ENCODE data around the gene MCRIP1. TPM values are rescaled to one million over a fixed set of nuclear protein-coding genes. Genes with fewer than 3 reads are reported as not detected.

The MCRIP1 gene
- total and polyA plus RNA-seq, 2 of the 4 experiments (the other 2 are of a cell fraction), result 56.5 to 164 TPM

GRCh38 chr17:81858170-81858966, 25.3 kb upstream of the MCRIP1 start:
- intact Hi-C loops (cut with micrococcal nuclease) (no loop called here), in situ Hi-C loops (cut with MboI; ENCODE audit: low sequenced_read_pairs) (no loop called here), dilution Hi-C loops (cut with HindIII; ENCODE audit: low sequenced_read_pairs, unreplicated experiment) (no loop called here)
- Histone ChIP-seq H3K9me1 (ENCODE audit: insufficient read depth, low read length) (peaks cover 20% of the 10 kb centered on the region), H3K18ac (ENCODE audit: low read depth, low read length) (no peak overlapping the region), H2BK5ac (ENCODE audit: low read depth, low read length, poor library complexity, severe bottlenecking) (no peak overlapping the region), H3K4ac (ENCODE audit: low read depth, low read length) (no peak overlapping the region), H2BK20ac (ENCODE audit: low read depth, low read length) (no peak overlapping the region), H3K4me3 (ENCODE audit: insufficient read depth, low read depth, low read length) (peak overlapping the region; percentile 82; the same call in 1 of the 2 replicates), H2BK15ac (ENCODE audit: low read depth, low read length) (no peak overlapping the region), H3K9me3 (ENCODE audit: control insufficient read depth, insufficient read depth, low read length) (no peaks in the 10 kb centered on the region), H2AK5ac (ENCODE audit: low read depth, low read length) (0 out of 2 replicates have a peak overlapping the region, but pooled peaks have one; percentile 86), H3K9ac (ENCODE audit: low read depth, low read length) (no peak overlapping the region; the same call in 1 of the 2 replicates), H2BK120ac (ENCODE audit: low read depth, low read length) (no peak overlapping the region), H3K36me3 (ENCODE audit: control insufficient read depth, insufficient read depth, low read length) (peaks cover 46% of the 10 kb centered on the region), H3K4me2 (ENCODE audit: low read depth, low read length) (peak overlapping the region; percentile 98; the same call in 1 of the 2 replicates), H4K20me1 (ENCODE audit: insufficient read depth, low read length) (peaks cover 53% of the 10 kb centered on the region), H3K27ac (ENCODE audit: insufficient read depth, low read length) (no peak overlapping the region), H3K14ac (replicated peaks; ENCODE audit: low read depth, low read length) (no peak overlapping the region), H2AFZ (replicated peaks; ENCODE audit: low read length, poor library complexity) (peak overlapping the region; percentile 43), H3K27me3 (ENCODE audit: control insufficient read depth, insufficient read depth, low read length) (no peaks in the 10 kb centered on the region), H3K56ac (ENCODE audit: extremely low read depth, insufficient read depth, low read length) (no peak overlapping the region), H3K4me1 (ENCODE audit: control insufficient read depth, insufficient read depth, low read length) (peaks cover 18% of the 10 kb centered on the region), H3K79me1 (ENCODE audit: low read depth in 1 of 2, low read length in 2 of 2) (peaks cover 17 to 68% of the 10 kb centered on the region in 2 experiments), H3K23ac (ENCODE audit: low read depth, low read length) (peak overlapping the region; percentile 94), H4K8ac (ENCODE audit: low read depth in 2 of 2, low read length in 2 of 2) (no peak overlapping the region), H4K91ac (ENCODE audit: insufficient read depth, low read depth, low read length) (no peak overlapping the region), H4K5ac (ENCODE audit: low read depth, low read length) (no peak overlapping the region), H2AK9ac (replicated peaks; ENCODE audit: low read depth, low read length, poor library complexity) (peak overlapping the region; percentile 67)
- POLR2A ChIA-PET (ENCODE audit: unreplicated experiment), result interaction anchor here (0.5 kb wide), 1 partner anchor 34 kb away, joined by 3 read pairs; no protein-coding TSS in a partner anchor
- DNase-seq (no peak), ATAC-seq (ENCODE audit: low read depth) (no peak)
- CTCF ChIA-PET, result no interaction called here
- 94% methylated on average over 24 of the region's 30 CpGs; no CpG with 5 or more reads in 1 of the 2 experiments for WGBS, 2 experiments (ENCODE audit: extremely low coverage in 2 of 2, insufficient read length in 1 of 2)
- no peak for TF ChIP-seq CTCF (conservative IDR thresholded peaks at IDR 0.05; ENCODE audit: low read depth, low read length)
- TF ChIP-seq RAD21 (IDR thresholded peaks at IDR 0.05; ENCODE audit: low read length), result no peak
- no peak for TF ChIP-seq ELK1 (IDR thresholded peaks at IDR 0.05; ENCODE audit: borderline replicate concordance, low read depth, low read length)
- BruUV-seq (replicated peaks), result no TSS peak
